Kasumi-1 (cell line): ENCODE measurements around the gene RPL11.
A peak's percentile ranks its signal among the peaks of the same experiment; 100 is the strongest.
"Not testable (repeated sequence)": the region's sequence is repeated elsewhere in the genome, so short reads cannot be mapped to it uniquely, and the experiment has no call there.

Experiments
- DNase-seq, 2 experiments: peaks; one replicate each; lab custom pipeline; 2025; lab: John Stamatoyannopoulos, UW

RPL11 gene

GRCh38 chr1:23685197-23685596 lies 6.4 kb upstream of the RPL11 start:
- not testable (repeated sequence) for DNase-seq

- DNase-seq: not testable (repeated sequence)
These were observed 3.9 kb upstream of the RPL11 start for GRCh38 chr1:23687680-23688079.

- not testable (repeated sequence) for DNase-seq
These were observed 3.3 kb upstream of the RPL11 start for GRCh38 chr1:23688281-23688680.

- no peak for DNase-seq
These were observed 784 bp downstream of the RPL11 start for GRCh38 chr1:23692308-23692871.

GRCh38 chr1:23693599-23693998 lies 2.0 kb downstream of the RPL11 start:
- no peak for DNase-seq

GRCh38 chr1:23694371-23694770 lies 2.8 kb downstream of the RPL11 start:
- no peak for DNase-seq

- DNase-seq: no peak
These were observed 4.1 kb downstream of the RPL11 start for GRCh38 chr1:23695667-23696066.

GRCh38 chr1:23696335-23696989 lies 4.9 kb downstream of the RPL11 start:
- no peak for DNase-seq

GRCh38 chr1:23698466-23698865 lies 6.9 kb downstream of the RPL11 start:
- no peak for DNase-seq

GRCh38 chr1:23699280-23700179 lies 7.9 kb downstream of the RPL11 start:
- DNase-seq: no peak

- DNase-seq: no peak
These were observed 9.7 kb downstream of the RPL11 start for GRCh38 chr1:23701310-23701709.

- DNase-seq: no peak
These were observed 10.4 kb downstream of the RPL11 start for GRCh38 chr1:23701996-23702395.

GRCh38 chr1:23704834-23705495 lies 13.4 kb downstream of the RPL11 start:
- no peak for DNase-seq

GRCh38 chr1:23709229-23709628 lies 17.6 kb downstream of the RPL11 start:
- DNase-seq: no peak

- peak; percentile 27 to 59 for DNase-seq
These were observed 26.9 kb downstream of the RPL11 start for GRCh38 chr1:23718482-23718881.

- DNase-seq: no peak
These were observed 27.7 kb downstream of the RPL11 start for GRCh38 chr1:23719162-23719820.

GRCh38 chr1:23720256-23720995 lies 28.8 kb downstream of the RPL11 start:
- no peak for DNase-seq

- DNase-seq: no peak
These were observed 31.0 kb downstream of the RPL11 start for GRCh38 chr1:23722652-23723051.

GRCh38 chr1:23726686-23727085 lies 35.1 kb downstream of the RPL11 start:
- no peak for DNase-seq

GRCh38 chr1:23727362-23727811 lies 35.8 kb downstream of the RPL11 start:
- peak; percentile 90 to 93 for DNase-seq
